HepG2 (cell line): ENCODE measurements around the gene VNN1. TPM values are rescaled to one million over a fixed set of nuclear protein-coding genes. Genes with fewer than 3 reads are reported as not detected.

Experiments used
- CEBPB ChIP-seq: IDR thresholded peaks from 2 replicates; pipeline ENCODE4 v1.6.1; 2011; ENCODE audit warnings: low read depth, low read length, improper control_type of control experiment, borderline replicate concordance
- CEBPG ChIP-seq: IDR thresholded peaks from 2 replicates; pipeline ENCODE4 v1.6.1; 2016
- ELF3 ChIP-seq: IDR thresholded peaks from 2 replicates; pipeline ENCODE4 v1.6.1; 2016; ENCODE audit warnings: missing genetic modification reagents, missing compliant biosample characterization
- FOXP1 ChIP-seq, 2 experiments: fragments of 450-650 bp in 1 of 2; IDR thresholded peaks; 2 replicates each; pipeline ENCODE4 v1.6.1; 2017 to 2018; ENCODE audit warnings: antibody characterized with exemption in 1 of 2
- GABPA ChIP-seq, 2 experiments: IDR thresholded peaks; 2 replicates each; pipeline ENCODE4 v1.6.1; 2011 to 2016; ENCODE audit warnings: low read depth in 2 of 2, low read length in 1 of 2, missing biosample characterization in 1 of 2, missing genetic modification characterization in 1 of 2
- MED13 ChIP-seq: sonication (generic); formaldehyde crosslinking; IDR thresholded peaks from 2 replicates; pipeline ENCODE4 v1.5.0; 2020; ENCODE audit warnings: missing genetic modification reagents
- NFYB ChIP-seq: sonication (generic); formaldehyde crosslinking; IDR thresholded peaks from 2 replicates; pipeline ENCODE4 v1.4.0; 2020; ENCODE audit warnings: missing genetic modification reagents
- RFXAP ChIP-seq: sonication (generic); formaldehyde crosslinking; IDR thresholded peaks from 2 replicates; pipeline ENCODE4 v1.4.0; 2020; ENCODE audit warnings: missing genetic modification reagents, borderline replicate concordance
- RXRB ChIP-seq: IDR thresholded peaks from 2 replicates; pipeline ENCODE4 v1.6.1; 2016; ENCODE audit warnings: borderline replicate concordance, missing genetic modification reagents, missing compliant biosample characterization
- SALL1 ChIP-seq: sonication (generic); formaldehyde crosslinking; IDR thresholded peaks from 2 replicates; pipeline ENCODE4 v1.8.0; 2022; ENCODE audit warnings: mild to moderate bottlenecking, missing genetic modification reagents
- ZBTB7A ChIP-seq: sonication (generic); formaldehyde crosslinking; IDR thresholded peaks from 2 replicates; pipeline ENCODE4 v1.8.0; 2022; ENCODE audit warnings: mild to moderate bottlenecking, missing genetic modification reagents
- ZKSCAN8 ChIP-seq: IDR thresholded peaks from 2 replicates; pipeline ENCODE4 v1.6.1; 2016; ENCODE audit warnings: borderline replicate concordance, missing genetic modification reagents, missing compliant biosample characterization
- ZMYM2 ChIP-seq: sonication (generic); formaldehyde crosslinking; IDR thresholded peaks from 2 replicates; pipeline ENCODE4 v1.8.0; 2022; ENCODE audit warnings: mild to moderate bottlenecking, missing genetic modification reagents
- ZMYM4 ChIP-seq: sonication (generic); formaldehyde crosslinking; IDR thresholded peaks from 2 replicates; pipeline ENCODE4 v1.8.1; 2023; ENCODE audit warnings: mild to moderate bottlenecking, missing genetic modification reagents
- ZNF552 ChIP-seq: sonication (generic); formaldehyde crosslinking; IDR thresholded peaks from 2 replicates; pipeline ENCODE4 v1.9.0; 2022; ENCODE audit warnings: missing genetic modification reagents, mild to moderate bottlenecking, borderline replicate concordance
- ZNF557 ChIP-seq: sonication (generic); formaldehyde crosslinking; IDR thresholded peaks from 2 replicates; pipeline ENCODE4 v1.4.0; 2020; ENCODE audit warnings: missing genetic modification reagents
- polyA plus RNA-seq, 8 experiments: library from polyadenylated mRNA; depleted of rRNA in 3 of 8; stranded (reverse) in 7 of 8; unstranded in 1 of 8; fragments of >200 nt; fragmentation: Illumina TruSeq in 4 of 8; extraction: Trizol in 4 of 8; gene quantifications; 2 replicates each; pipeline versions ENCODE4 v1.2.1 to v1.2.3, GENCODE V29; 2011 to 2016; ENCODE audit warnings: low read depth in 4 of 8, missing spikeins in 1 of 8, mixed read lengths in 1 of 8; ENCODE audit not compliant: insufficient read depth in 1 of 8
- total RNA-seq, 5 experiments: library from RNA; depleted of rRNA; stranded (reverse); fragments of >200 nt; fragmentation: Illumina TruSeq; extraction: Trizol; gene quantifications; 2 replicates each; pipeline ENCODE4 v1.2.3, GENCODE V29; 2016; ENCODE audit warnings: low read depth in 1 of 5
- TF ChIP-seq, protein P1 (sequence below): sonication (generic); formaldehyde crosslinking; IDR thresholded peaks from 2 replicates; pipeline ENCODE4 v1.8.0; 2022; ENCODE audit warnings: mild to moderate bottlenecking, missing genetic modification reagents, moderate library complexity
- TF ChIP-seq, protein P2 (sequence below): IDR thresholded peaks from 2 replicates; pipeline ENCODE4 v1.6.1; 2016; ENCODE audit warnings: mild to moderate bottlenecking
- TF ChIP-seq, protein P3 (sequence below): sonication (generic); formaldehyde crosslinking; IDR thresholded peaks from 2 replicates; pipeline ENCODE4 v1.5.0; 2020; ENCODE audit warnings: mild to moderate bottlenecking, missing genetic modification reagents, moderate library complexity
- TF ChIP-seq, protein P4 (sequence below), 2 experiments: sonication (generic) in 1 of 2; formaldehyde crosslinking in 1 of 2; IDR thresholded peaks; 2 replicates each; pipeline versions ENCODE4 v1.4.0 to v1.6.1; 2018 to 2020; ENCODE audit warnings: missing genetic modification reagents in 2 of 2, borderline replicate concordance in 1 of 2, low read depth in 1 of 2, mild to moderate bottlenecking in 1 of 2, missing biosample characterization in 1 of 2

Gene VNN1
- total and polyA plus RNA-seq, 2 of the 13 experiments (the other 11 are each of a cell fraction or from before 2014, with no cell fraction given): 0.62 to 4.0 TPM

DNA sequence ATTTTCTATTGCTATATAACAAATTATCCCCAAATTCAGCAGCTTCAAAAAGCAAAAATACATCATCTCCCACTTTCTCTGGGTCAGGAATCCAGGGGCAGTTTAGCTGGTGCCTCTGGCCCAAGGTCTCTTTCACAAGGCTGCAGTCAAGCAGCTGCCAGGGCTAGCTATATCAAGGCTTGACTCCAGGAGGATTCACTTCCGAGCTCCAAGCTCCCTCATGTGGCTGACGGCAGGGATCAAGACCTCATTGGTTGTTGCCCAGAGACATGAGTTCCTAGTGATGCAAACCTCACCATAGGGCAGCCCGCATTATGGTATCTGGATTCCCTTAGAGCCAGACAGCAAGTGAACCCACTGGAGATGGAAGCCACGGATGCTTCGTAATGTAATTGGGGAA lies 1.3 kb upstream of the VNN1 start (continued):
- TF ChIP-seq CEBPG (CRISPR knock-in tag) (no peak), ZMYM2 (CRISPR knock-in tag) (no peak), SALL1 (CRISPR knock-in tag) (peak; percentile 53; the same call in 1 of the 2 replicates), MED13 (CRISPR knock-in tag) (no peak), RFXAP (no peak), ZNF557 (CRISPR knock-in tag) (no peak), ZMYM4 (CRISPR knock-in tag) (0 out of 2 replicates have a peak, but pooled peaks have one; percentile 17), CEBPB (peak; percentile 6; the same call in 1 of the 2 replicates), ZNF552 (CRISPR knock-in tag) (no peak), ZBTB7A (CRISPR knock-in tag) (no peak), FOXP1 (IDR thresholded peaks at IDR 0.05) (no peak), FOXP1 (CRISPR knock-in tag; IDR thresholded peaks at IDR 0.05) (no peak), GABPA (IDR thresholded peaks at IDR 0.05; ENCODE audit: low read depth, low read length) (no peak), GABPA (CRISPR knock-in tag; IDR thresholded peaks at IDR 0.05; ENCODE audit: low read depth) (no peak), ZKSCAN8 (CRISPR knock-in tag) (no peak), ELF3 (peak; percentile 58; the same call in 1 of the 2 replicates), NFYB (CRISPR knock-in tag) (peak; percentile 54; the same call in 1 of the 2 replicates), RXRB (CRISPR knock-in tag) (no peak)
- TF ChIP-seq, protein P1, sequence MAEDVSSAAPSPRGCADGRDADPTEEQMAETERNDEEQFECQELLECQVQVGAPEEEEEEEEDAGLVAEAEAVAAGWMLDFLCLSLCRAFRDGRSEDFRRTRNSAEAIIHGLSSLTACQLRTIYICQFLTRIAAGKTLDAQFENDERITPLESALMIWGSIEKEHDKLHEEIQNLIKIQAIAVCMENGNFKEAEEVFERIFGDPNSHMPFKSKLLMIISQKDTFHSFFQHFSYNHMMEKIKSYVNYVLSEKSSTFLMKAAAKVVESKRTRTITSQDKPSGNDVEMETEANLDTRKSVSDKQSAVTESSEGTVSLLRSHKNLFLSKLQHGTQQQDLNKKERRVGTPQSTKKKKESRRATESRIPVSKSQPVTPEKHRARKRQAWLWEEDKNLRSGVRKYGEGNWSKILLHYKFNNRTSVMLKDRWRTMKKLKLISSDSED: no peak
- TF ChIP-seq, protein P2, sequence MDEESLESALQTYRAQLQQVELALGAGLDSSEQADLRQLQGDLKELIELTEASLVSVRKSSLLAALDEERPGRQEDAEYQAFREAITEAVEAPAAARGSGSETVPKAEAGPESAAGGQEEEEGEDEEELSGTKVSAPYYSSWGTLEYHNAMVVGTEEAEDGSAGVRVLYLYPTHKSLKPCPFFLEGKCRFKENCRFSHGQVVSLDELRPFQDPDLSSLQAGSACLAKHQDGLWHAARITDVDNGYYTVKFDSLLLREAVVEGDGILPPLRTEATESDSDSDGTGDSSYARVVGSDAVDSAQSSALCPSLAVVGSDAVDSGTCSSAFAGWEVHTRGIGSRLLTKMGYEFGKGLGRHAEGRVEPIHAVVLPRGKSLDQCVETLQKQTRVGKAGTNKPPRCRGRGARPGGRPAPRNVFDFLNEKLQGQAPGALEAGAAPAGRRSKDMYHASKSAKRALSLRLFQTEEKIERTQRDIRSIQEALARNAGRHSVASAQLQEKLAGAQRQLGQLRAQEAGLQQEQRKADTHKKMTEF (CRISPR knock-in tag): 0 out of 2 replicates have a peak, but pooled peaks have one; percentile 24
- TF ChIP-seq, protein P3, sequence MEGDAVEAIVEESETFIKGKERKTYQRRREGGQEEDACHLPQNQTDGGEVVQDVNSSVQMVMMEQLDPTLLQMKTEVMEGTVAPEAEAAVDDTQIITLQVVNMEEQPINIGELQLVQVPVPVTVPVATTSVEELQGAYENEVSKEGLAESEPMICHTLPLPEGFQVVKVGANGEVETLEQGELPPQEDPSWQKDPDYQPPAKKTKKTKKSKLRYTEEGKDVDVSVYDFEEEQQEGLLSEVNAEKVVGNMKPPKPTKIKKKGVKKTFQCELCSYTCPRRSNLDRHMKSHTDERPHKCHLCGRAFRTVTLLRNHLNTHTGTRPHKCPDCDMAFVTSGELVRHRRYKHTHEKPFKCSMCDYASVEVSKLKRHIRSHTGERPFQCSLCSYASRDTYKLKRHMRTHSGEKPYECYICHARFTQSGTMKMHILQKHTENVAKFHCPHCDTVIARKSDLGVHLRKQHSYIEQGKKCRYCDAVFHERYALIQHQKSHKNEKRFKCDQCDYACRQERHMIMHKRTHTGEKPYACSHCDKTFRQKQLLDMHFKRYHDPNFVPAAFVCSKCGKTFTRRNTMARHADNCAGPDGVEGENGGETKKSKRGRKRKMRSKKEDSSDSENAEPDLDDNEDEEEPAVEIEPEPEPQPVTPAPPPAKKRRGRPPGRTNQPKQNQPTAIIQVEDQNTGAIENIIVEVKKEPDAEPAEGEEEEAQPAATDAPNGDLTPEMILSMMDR (CRISPR knock-in tag): peak; percentile 86
- TF ChIP-seq, protein P4, sequence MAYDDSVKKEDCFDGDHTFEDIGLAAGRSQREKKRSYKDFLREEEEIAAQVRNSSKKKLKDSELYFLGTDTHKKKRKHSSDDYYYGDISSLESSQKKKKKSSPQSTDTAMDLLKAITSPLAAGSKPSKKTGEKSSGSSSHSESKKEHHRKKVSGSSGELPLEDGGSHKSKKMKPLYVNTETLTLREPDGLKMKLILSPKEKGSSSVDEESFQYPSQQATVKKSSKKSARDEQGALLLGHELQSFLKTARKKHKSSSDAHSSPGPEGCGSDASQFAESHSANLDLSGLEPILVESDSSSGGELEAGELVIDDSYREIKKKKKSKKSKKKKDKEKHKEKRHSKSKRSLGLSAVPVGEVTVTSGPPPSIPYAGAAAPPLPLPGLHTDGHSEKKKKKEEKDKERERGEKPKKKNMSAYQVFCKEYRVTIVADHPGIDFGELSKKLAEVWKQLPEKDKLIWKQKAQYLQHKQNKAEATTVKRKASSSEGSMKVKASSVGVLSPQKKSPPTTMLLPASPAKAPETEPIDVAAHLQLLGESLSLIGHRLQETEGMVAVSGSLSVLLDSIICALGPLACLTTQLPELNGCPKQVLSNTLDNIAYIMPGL (CRISPR knock-in tag; IDR thresholded peaks at IDR 0.05; ENCODE audit: borderline replicate concordance in 1 of 2, low read depth in 1 of 2): no peak
